ENCODE measurements around the gene TMEM209.

TMEM209 gene

DNA sequence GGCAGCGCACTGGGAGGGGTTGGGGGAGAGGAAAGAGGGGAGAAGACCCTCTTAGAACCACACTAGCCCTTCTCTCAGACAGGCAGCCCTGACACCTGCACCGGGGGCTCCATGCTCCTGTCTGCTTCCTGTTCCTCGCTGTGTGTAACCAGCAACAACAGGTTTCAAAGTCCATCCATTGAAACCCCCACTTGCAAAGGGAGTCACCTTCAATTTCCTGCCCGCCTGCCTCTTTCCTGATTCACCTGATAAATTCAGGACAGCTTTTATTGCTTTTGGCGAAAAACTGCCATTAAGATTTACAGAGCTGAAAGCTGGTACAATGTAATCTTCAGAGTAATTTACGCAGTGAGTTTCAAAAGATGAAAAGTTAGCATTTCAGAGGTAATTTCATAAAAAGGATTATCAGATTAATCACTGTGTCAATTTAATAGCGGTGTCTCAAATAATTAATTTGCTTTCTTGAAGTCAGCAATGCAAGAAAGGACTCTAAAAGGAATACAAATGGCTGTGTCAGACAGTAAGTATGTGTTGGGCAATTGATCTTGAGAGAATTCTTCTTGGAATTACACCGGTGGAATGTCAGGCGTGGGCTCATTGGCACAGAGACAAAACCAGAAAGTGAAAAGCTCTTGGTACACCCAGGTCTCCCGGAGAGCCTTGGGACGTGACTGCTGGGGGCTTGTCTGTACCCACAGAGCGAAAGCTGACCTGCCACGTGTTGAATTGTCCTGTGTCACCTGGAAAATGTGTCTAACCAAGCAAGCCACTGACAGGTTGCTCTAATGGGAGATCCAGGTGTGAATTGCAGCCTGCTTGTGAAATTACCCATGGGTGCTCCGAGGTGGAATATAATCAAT lies 60.7 kb downstream of the TMEM209 start:
- Histone ChIP-seq H3K36me3 (ENCODE audit: insufficient read depth, low read length) (peaks cover 3% of the 10 kb centered on the region; the same call in 1 of the 2 replicates), H3K9ac (ENCODE audit: low read length) (no peak overlapping the region), H3F3A (ENCODE audit: insufficient read depth, low read length) (peaks cover 5% of the 10 kb centered on the region; the same call in 1 of the 2 replicates), H3K4me2 (ENCODE audit: low read length) (no peak overlapping the region), H3K27ac (ENCODE audit: low read depth, low read length, poor library complexity, severe bottlenecking) (no peak overlapping the region), H3K4me1 (ENCODE audit: insufficient read depth, low read length, severe bottlenecking) (peaks cover 18% of the 10 kb centered on the region), H2AFZ (ENCODE audit: low read length) (no peak overlapping the region), H4K20me1 (ENCODE audit: insufficient read depth, low read length) (no peaks in the 10 kb centered on the region), H3K9me2 (ENCODE audit: low read depth, low read length) (no peaks in the 10 kb centered on the region), H3K27me3 (ENCODE audit: insufficient read depth, low read length) (no peaks in the 10 kb centered on the region), H3K79me2 (ENCODE audit: insufficient read depth, low read length) (no peaks in the 10 kb centered on the region), H3K4me3 (ENCODE audit: low read depth, low read length, poor library complexity, severe bottlenecking) (no peak overlapping the region), H3K9me3 (ENCODE audit: low read length) (no peaks in the 10 kb centered on the region)
- TF ChIP-seq, protein P1, sequence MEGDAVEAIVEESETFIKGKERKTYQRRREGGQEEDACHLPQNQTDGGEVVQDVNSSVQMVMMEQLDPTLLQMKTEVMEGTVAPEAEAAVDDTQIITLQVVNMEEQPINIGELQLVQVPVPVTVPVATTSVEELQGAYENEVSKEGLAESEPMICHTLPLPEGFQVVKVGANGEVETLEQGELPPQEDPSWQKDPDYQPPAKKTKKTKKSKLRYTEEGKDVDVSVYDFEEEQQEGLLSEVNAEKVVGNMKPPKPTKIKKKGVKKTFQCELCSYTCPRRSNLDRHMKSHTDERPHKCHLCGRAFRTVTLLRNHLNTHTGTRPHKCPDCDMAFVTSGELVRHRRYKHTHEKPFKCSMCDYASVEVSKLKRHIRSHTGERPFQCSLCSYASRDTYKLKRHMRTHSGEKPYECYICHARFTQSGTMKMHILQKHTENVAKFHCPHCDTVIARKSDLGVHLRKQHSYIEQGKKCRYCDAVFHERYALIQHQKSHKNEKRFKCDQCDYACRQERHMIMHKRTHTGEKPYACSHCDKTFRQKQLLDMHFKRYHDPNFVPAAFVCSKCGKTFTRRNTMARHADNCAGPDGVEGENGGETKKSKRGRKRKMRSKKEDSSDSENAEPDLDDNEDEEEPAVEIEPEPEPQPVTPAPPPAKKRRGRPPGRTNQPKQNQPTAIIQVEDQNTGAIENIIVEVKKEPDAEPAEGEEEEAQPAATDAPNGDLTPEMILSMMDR (IDR thresholded peaks at IDR 0.05; ENCODE audit: low read length), result no peak
- TF ChIP-seq EZH2 (IDR thresholded peaks at IDR 0.05; ENCODE audit: borderline replicate concordance, low read length), result no peak

DNA sequence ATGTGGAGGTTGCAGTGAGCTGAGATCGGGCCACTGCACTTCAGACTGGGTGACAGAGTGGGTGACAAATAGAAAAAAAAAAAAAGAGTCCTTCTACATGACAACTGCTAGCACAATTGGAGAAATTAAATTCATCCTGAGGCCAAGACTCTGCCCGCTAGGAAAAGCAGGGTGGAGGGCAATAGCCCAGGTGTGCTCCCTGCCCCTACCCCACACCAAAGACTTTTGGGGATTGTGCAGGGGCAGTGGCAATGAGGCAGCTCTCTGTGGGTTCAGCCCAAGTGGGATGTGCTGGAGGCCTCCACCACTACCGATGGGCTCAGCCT lies 61.3 kb downstream of the TMEM209 start:
- H3K9ac ChIP-seq (ENCODE audit: low read length), result no peak overlapping the region
- no peak overlapping the region for H3K4me3 ChIP-seq (ENCODE audit: low read depth, low read length, poor library complexity, severe bottlenecking)
- no peaks in the 10 kb centered on the region for H3K9me3 ChIP-seq (ENCODE audit: low read length)
- H3K27me3 ChIP-seq (ENCODE audit: insufficient read depth, low read length), result no peaks in the 10 kb centered on the region
- H3K4me1 ChIP-seq (ENCODE audit: insufficient read depth, low read length, severe bottlenecking), result peaks cover 13% of the 10 kb centered on the region
- no peaks in the 10 kb centered on the region for H3K9me2 ChIP-seq (ENCODE audit: low read depth, low read length)
- no peak overlapping the region for H3K27ac ChIP-seq (ENCODE audit: low read depth, low read length, poor library complexity, severe bottlenecking)
- H2AFZ ChIP-seq (ENCODE audit: low read length), result no peak overlapping the region
- H3K4me2 ChIP-seq (ENCODE audit: low read length), result no peak overlapping the region
- no peaks in the 10 kb centered on the region for H3K79me2 ChIP-seq (ENCODE audit: insufficient read depth, low read length)
- H3K36me3 ChIP-seq (ENCODE audit: insufficient read depth, low read length), result peaks cover 7% of the 10 kb centered on the region
- H4K20me1 ChIP-seq (ENCODE audit: insufficient read depth, low read length), result no peaks in the 10 kb centered on the region
- no peaks in the 10 kb centered on the region for H3F3A ChIP-seq (ENCODE audit: insufficient read depth, low read length)
- TF ChIP-seq EZH2 (IDR thresholded peaks at IDR 0.05; ENCODE audit: borderline replicate concordance, low read length), result no peak
- TF ChIP-seq, protein P1 (IDR thresholded peaks at IDR 0.05; ENCODE audit: low read length), result no peak

DNA sequence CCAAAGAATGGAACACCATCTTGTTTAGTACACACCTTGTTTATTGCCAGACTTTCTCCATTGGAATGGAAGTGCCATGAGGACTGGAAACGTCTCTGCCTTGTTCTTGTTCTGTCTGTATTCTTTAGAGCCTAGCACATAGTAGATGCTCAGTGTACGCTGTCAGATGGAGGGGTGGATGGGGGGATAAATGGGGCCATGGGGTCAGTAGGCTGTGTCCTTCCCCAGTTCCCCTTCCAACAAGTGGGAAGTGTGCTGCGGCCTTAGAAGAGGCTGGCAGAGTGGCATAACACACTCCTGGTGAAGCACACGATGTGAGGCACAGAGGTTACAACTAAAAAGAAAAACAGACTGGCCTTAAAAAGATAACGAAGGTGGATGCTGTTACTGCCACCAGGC lies 61.9 kb downstream of the TMEM209 start:
- Histone ChIP-seq H3K27me3 (ENCODE audit: insufficient read depth, low read length) (no peaks in the 10 kb centered on the region), H3K9me2 (ENCODE audit: low read depth, low read length) (no peaks in the 10 kb centered on the region), H3F3A (ENCODE audit: insufficient read depth, low read length) (no peaks in the 10 kb centered on the region), H3K9ac (ENCODE audit: low read length) (no peak overlapping the region), H3K4me3 (ENCODE audit: low read depth, low read length, poor library complexity, severe bottlenecking) (no peak overlapping the region), H3K36me3 (ENCODE audit: insufficient read depth, low read length) (peaks cover 7% of the 10 kb centered on the region), H2AFZ (ENCODE audit: low read length) (no peak overlapping the region), H3K9me3 (ENCODE audit: low read length) (no peaks in the 10 kb centered on the region), H3K27ac (ENCODE audit: low read depth, low read length, poor library complexity, severe bottlenecking) (no peak overlapping the region), H3K4me1 (ENCODE audit: insufficient read depth, low read length, severe bottlenecking) (peaks cover 13% of the 10 kb centered on the region), H4K20me1 (ENCODE audit: insufficient read depth, low read length) (no peaks in the 10 kb centered on the region), H3K4me2 (ENCODE audit: low read length) (no peak overlapping the region), H3K79me2 (ENCODE audit: insufficient read depth, low read length) (no peaks in the 10 kb centered on the region)
- no peak for TF ChIP-seq EZH2 (IDR thresholded peaks at IDR 0.05; ENCODE audit: borderline replicate concordance, low read length)
- TF ChIP-seq, protein P1 (IDR thresholded peaks at IDR 0.05; ENCODE audit: low read length), result no peak
